Left lung (tissue), 14 donors: ENCODE measurements around the gene STAT5A. TPM values are rescaled to one million over a fixed set of nuclear protein-coding genes. Genes with fewer than 3 reads are reported as not detected.
"Not testable (repeated sequence)": the region's sequence is repeated elsewhere in the genome, so short reads cannot be mapped to it uniquely, and the experiment has no call there.

ENCODE experiments used
- ATAC-seq: fragments of 200-7000 bp; cut with Tn5 transposase; one replicate; pipeline ENCODE4 v1.9.1; 2020; ENCODE audit warnings: moderate library complexity
- DNase-seq, 4 donors: peaks; one replicate each; pipeline ENCODE4 v3.0.0-alpha.2; 2013 to 2020
- H3K27ac ChIP-seq, 2 donors: fragments of 200-600 bp; sonication (generic) in 1 of 2; one replicate each; pipeline versions ENCODE4 v1.5.0 to v1.8.0; 2020 to 2021
- H3K27me3 ChIP-seq, 2 donors: fragments of 200-600 bp; sonication (generic) in 1 of 2; one replicate each; pipeline versions ENCODE4 v1.5.0 to v1.8.0; 2020 to 2021
- H3K36me3 ChIP-seq, 2 donors: fragments of 200-600 bp; sonication (generic) in 1 of 2; one replicate each; pipeline versions ENCODE4 v1.5.0 to v1.8.0; 2020 to 2021
- H3K4me1 ChIP-seq, 2 donors: fragments of 200-600 bp; one replicate each; pipeline ENCODE4 v1.8.0; 2021
- H3K4me3 ChIP-seq, 2 donors: fragments of 200-600 bp; sonication (generic) in 1 of 2; one replicate each; pipeline versions ENCODE4 v1.5.0 to v1.8.0; 2020 to 2021; ENCODE audit warnings: mild to moderate bottlenecking in 1 of 2
- H3K9me3 ChIP-seq, 2 donors: fragments of 200-600 bp; sonication (generic) in 1 of 2; one replicate each; pipeline versions ENCODE4 v1.5.0 to v1.8.0; 2020 to 2021
- CTCF ChIP-seq, 2 donors: fragments of 200-600 bp; sonication (generic) in 1 of 2; IDR thresholded peaks; one replicate each; pipeline versions ENCODE4 v1.5.0 to v1.8.0; 2021; ENCODE audit warnings: antibody characterized with exemption in 2 of 2
- intact Hi-C, 2 donors: fragments of 100-400 bp; cut with DNase I; formaldehyde crosslinking; loops; one replicate each; pipeline versions ENCODE4 v1.11.2 to v1.14.2; 2022
- long read RNA-seq, 12 donors: library from polyadenylated mRNA in 2 of 12; unstranded in 2 of 12; transcript quantifications; one replicate each; pipeline ENCODE4 v2.0.0 and lab custom pipeline, GENCODE V29; 2019 to 2026
- polyA plus RNA-seq, 6 donors: library from polyadenylated mRNA; unstranded; fragments of 120-200 nt; gene quantifications; one replicate each; pipeline ENCODE4 v1.2.1, GENCODE V29; 2013; ENCODE audit not compliant: insufficient read length in 6 of 6
- total RNA-seq, 2 donors: library from RNA; stranded (reverse); fragmentation: NEBNext Ultra II Directional; extraction: Animal tissue kit (Norgen Biotek cat#: 25700); gene quantifications; one replicate each; pipeline ENCODE4 v1.2.1, GENCODE V29; 2021
- donor health status: DM: no; HTN: yes; CAD: no.
- donor health status: DM: no; HTN: no; CAD: no.

The STAT5A gene
- 10 to 100 TPM; 29.3 to 47.4 TPM for total RNA-seq
- polyA plus RNA-seq, result 10 to 100 TPM; 10.3 to 14.4 (median 11.1) TPM
- long read RNA-seq, donor 1, partial matches to known transcripts, result 0 of 3 reads
- long read RNA-seq, donor 1, other reads (novel, unspliced or antisense), result 0 of 3 reads
- long read RNA-seq, donor 2, partial matches to known transcripts, result 0 of 1 reads
- long read RNA-seq, donor 2, other reads (novel, unspliced or antisense), result 0 of 1 reads
- long read RNA-seq, donor 3, result 0 reads
- long read RNA-seq, donor 4, partial matches to known transcripts, result 1 of 6 reads
- long read RNA-seq, donor 4, other reads (novel, unspliced or antisense), result 1 of 6 reads
- long read RNA-seq, donor 5, partial matches to known transcripts, result 0 of 1 reads
- long read RNA-seq, donor 5, other reads (novel, unspliced or antisense), result 0 of 1 reads
- long read RNA-seq, donor 6, partial matches to known transcripts, result 0 of 7 reads
- long read RNA-seq, donor 6, other reads (novel, unspliced or antisense), result 6 of 7 reads
- long read RNA-seq, donor 7, result 0 reads
- long read RNA-seq, donor 8, result 0 reads
- long read RNA-seq, donor 9, result 0 reads
- long read RNA-seq, donor 10, partial matches to known transcripts, result 3 of 4 reads
- long read RNA-seq, donor 10, other reads (novel, unspliced or antisense), result 0 of 4 reads
- long read RNA-seq, donor 11, result 0 reads
- long read RNA-seq, donor 12, result 0 reads

GRCh38 chr17:42287977-42288802 is at the start of gene STAT5A:
Gene STAT5A (plus strand): TSS chr17:42288498. CDS start chr17:42289412, 914 bp downstream.
- DNase-seq (peak; percentile 71 to 98 (median 92)), ATAC-seq (peak; percentile 90)
- TF ChIP-seq CTCF (IDR thresholded peaks at IDR 0.05), result no peak
- peaks cover 16 to 72% of the 10 kb centered on the region in 2 donors for H3K4me1 ChIP-seq
- peak within 1 kb of the TSS; percentile 90 to 95 for H3K27ac ChIP-seq
- no peaks in the 10 kb centered on the region for H3K27me3 ChIP-seq
- peaks cover 0 to 21% of the 10 kb centered on the region in 2 donors for H3K36me3 ChIP-seq
- intact Hi-C loops, result no loop called here
- peak within 1 kb of the TSS; percentile 65 to 79 for H3K4me3 ChIP-seq
- H3K9me3 ChIP-seq, result no peaks in the 10 kb centered on the region

DNA sequence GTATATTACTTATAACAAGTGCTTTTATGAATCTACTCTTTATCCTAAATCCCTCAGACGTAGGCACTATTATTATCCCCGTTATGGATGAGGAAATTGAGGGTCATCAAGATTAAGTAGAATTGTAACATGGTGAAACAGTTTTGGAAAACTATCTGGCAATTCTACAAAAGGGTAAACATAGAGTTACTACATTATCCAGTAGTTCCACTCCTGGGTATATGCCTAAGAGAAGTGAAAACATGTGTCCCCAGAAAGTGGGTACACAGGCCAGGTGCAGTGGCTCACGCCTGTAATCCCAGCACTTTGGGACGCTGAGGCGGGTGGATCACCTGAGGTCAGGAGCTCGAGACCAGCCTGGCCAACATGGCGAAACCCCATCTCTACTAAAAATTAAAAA is 48.7 kb upstream of the STAT5A start:
- DNase-seq, H3K36me3 ChIP-seq, H3K4me3 ChIP-seq, intact Hi-C loops, ATAC-seq, H3K27me3 ChIP-seq, H3K9me3 ChIP-seq, H3K27ac ChIP-seq: not testable (repeated sequence)
- peaks cover 0 to 13% of the 10 kb centered on the region in 2 donors for H3K4me1 ChIP-seq

GRCh38 chr17:42240201-42240600 is 48.1 kb upstream of the STAT5A start:
- H3K4me1 ChIP-seq, result peaks cover 0 to 9% of the 10 kb centered on the region in 2 donors
- intact Hi-C loops, result no loop called here
- H3K4me3 ChIP-seq, result no peak overlapping the region
- H3K9me3 ChIP-seq, result no peaks in the 10 kb centered on the region
- no peak for TF ChIP-seq CTCF (IDR thresholded peaks at IDR 0.05)
- H3K27me3 ChIP-seq, result no peaks in the 10 kb centered on the region
- ATAC-seq (no peak), DNase-seq (no peak)
- H3K27ac ChIP-seq, result no peak overlapping the region
- H3K36me3 ChIP-seq, result no peaks in the 10 kb centered on the region

- H3K27me3 ChIP-seq, H3K27ac ChIP-seq, intact Hi-C loops, H3K36me3 ChIP-seq, H3K9me3 ChIP-seq, ATAC-seq, DNase-seq, H3K4me3 ChIP-seq: not testable (repeated sequence)
- peaks cover 0 to 12% of the 10 kb centered on the region in 2 donors for H3K4me1 ChIP-seq
These were observed 47.4 kb upstream of the STAT5A start for GRCh38 chr17:42240863-42241262.

- no peak overlapping the region for H3K4me3 ChIP-seq
- intact Hi-C loops, result no loop called here
- DNase-seq, result no peak
- H3K27me3 ChIP-seq, result no peaks in the 10 kb centered on the region
- TF ChIP-seq CTCF (IDR thresholded peaks at IDR 0.05), result no peak
- no peak for ATAC-seq
- no peaks in the 10 kb centered on the region for H3K36me3 ChIP-seq
- H3K27ac ChIP-seq, result no peak overlapping the region
- H3K9me3 ChIP-seq, result no peaks in the 10 kb centered on the region
- H3K4me1 ChIP-seq, result peaks cover 0 to 22% of the 10 kb centered on the region in 2 donors
These were observed 46.4 kb upstream of the STAT5A start for GRCh38 chr17:42241871-42242270.
